Uterus (tissue), 4 donors: ENCODE results near the gene SLC15A4. TPM values are rescaled to one million over a fixed set of nuclear protein-coding genes. Genes with fewer than 3 reads are reported as not detected.

Experiments
- DNase-seq, 2 donors: peaks; one replicate each; pipeline ENCODE4 v3.0.0-alpha.2; 2019 to 2020
- H3K27ac ChIP-seq, 2 donors: fragments of 200-600 bp; sonication (generic); 1 replicate in 1 of 2; 2 replicates in 1 of 2; pipeline ENCODE4 v1.5.1; 2016 to 2018
- H3K27me3 ChIP-seq, 2 donors: fragments of 200-600 bp; sonication (generic); one replicate each; pipeline ENCODE4 v1.5.1; 2018 to 2019; ENCODE audit warnings: control low read depth in 1 of 2
- H3K36me3 ChIP-seq, 2 donors: fragments of 200-600 bp; sonication (generic); one replicate each; pipeline ENCODE4 v1.5.1; 2019; ENCODE audit warnings: control low read depth in 1 of 2
- H3K4me1 ChIP-seq, 2 donors: fragments of 200-600 bp; sonication (generic); one replicate each; pipeline ENCODE4 v1.5.1; 2018 to 2019; ENCODE audit warnings: control low read depth in 1 of 2
- H3K4me3 ChIP-seq, 2 donors: fragments of 200-600 bp; sonication (generic); 1 replicate in 1 of 2; 2 replicates in 1 of 2; pipeline ENCODE4 v1.5.1; 2018 to 2019; ENCODE audit warnings: mild to moderate bottlenecking in 1 of 2
- H3K9me3 ChIP-seq, 2 donors: fragments of 200-600 bp; sonication (generic); one replicate each; pipeline ENCODE4 v1.5.1; 2019; ENCODE audit warnings: control low read depth in 1 of 2
- CTCF ChIP-seq, 4 experiments: fragments of 200-600 bp in 2 of 4; fragments of 450-650 bp in 2 of 4; sonication (generic) in 2 of 4; IDR thresholded peaks; one replicate each; pipeline ENCODE4 v1.5.1; 2016 to 2019; ENCODE audit warnings: antibody characterized with exemption in 4 of 4, mild to moderate bottlenecking in 2 of 4, moderate library complexity in 1 of 4
- POLR2A ChIP-seq, 2 donors: fragments of 450-650 bp; IDR thresholded peaks; one replicate each; pipeline ENCODE4 v1.6.1; 2016; ENCODE audit warnings: antibody characterized with exemption in 2 of 2, mild to moderate bottlenecking in 1 of 2, moderate library complexity in 1 of 2
- intact Hi-C: fragments of 100-400 bp; cut with DNase I; formaldehyde crosslinking; loops from one replicate; pipeline ENCODE4 v1.15.1; 2023; ENCODE audit warnings: low total_unique reads
- total RNA-seq, 4 donors: library from RNA; depleted of rRNA in 3 of 4; stranded (reverse); fragments of >200 nt in 3 of 4; gene quantifications; one replicate each; pipeline versions ENCODE4 v1.1.0 to v1.2.4, GENCODE V29; 2014 to 2023
- donor health status: DM: yes; HTN: yes; CAD: no.

Gene SLC15A4
- total RNA-seq, 4 donors from 2014 or later: 40.9 to 62.8 (median 52.1) TPM

GRCh38 chr12:128820253-128820652 lies 3.5 kb downstream of the SLC15A4 start:
- DNase-seq: no peak
- intact Hi-C loops: no loop called here
- Histone ChIP-seq H3K9me3 (no peaks in the 10 kb centered on the region), H3K4me1 (peaks cover 0 to 27% of the 10 kb centered on the region in 2 donors), H3K36me3 (no peaks in the 10 kb centered on the region), H3K4me3 (no peak overlapping the region), H3K27me3 (no peaks in the 10 kb centered on the region), H3K27ac (no peak overlapping the region)
- TF ChIP-seq CTCF (IDR thresholded peaks at IDR 0.05): no peak

GRCh38 chr12:128819293-128820144 lies 4.2 kb downstream of the SLC15A4 start:
- Histone ChIP-seq H3K27me3 (no peaks in the 10 kb centered on the region), H3K4me3 (no peak overlapping the region), H3K27ac (no peak overlapping the region), H3K4me1 (peaks cover 0 to 22% of the 10 kb centered on the region in 2 donors), H3K9me3 (no peaks in the 10 kb centered on the region), H3K36me3 (no peaks in the 10 kb centered on the region)
- intact Hi-C loops: no loop called here
- DNase-seq: no peak
- no peak for TF ChIP-seq CTCF (IDR thresholded peaks at IDR 0.05)
- TF ChIP-seq POLR2A (IDR thresholded peaks at IDR 0.05): no peak

GRCh38 chr12:128818065-128819022 lies 5.4 kb downstream of the SLC15A4 start:
- Histone ChIP-seq H3K27ac (peak overlapping the region; percentile 39 to 84), H3K4me3 (no peak overlapping the region), H3K27me3 (no peaks in the 10 kb centered on the region), H3K4me1 (peaks cover 0 to 22% of the 10 kb centered on the region in 2 donors), H3K36me3 (no peaks in the 10 kb centered on the region), H3K9me3 (no peaks in the 10 kb centered on the region)
- TF ChIP-seq POLR2A (IDR thresholded peaks at IDR 0.05) (no peak), CTCF (IDR thresholded peaks at IDR 0.05) (no peak)
- no peak for DNase-seq
- intact Hi-C loops: no loop called here

GRCh38 chr12:128817111-128818015 lies 6.4 kb downstream of the SLC15A4 start:
- no peak overlapping the region for H3K4me3 ChIP-seq
- H3K9me3 ChIP-seq: no peaks in the 10 kb centered on the region
- peak overlapping the region; percentile 39 to 84 for H3K27ac ChIP-seq
- peak; percentile 31 to 45 for DNase-seq
- TF ChIP-seq POLR2A (IDR thresholded peaks at IDR 0.05): no peak
- TF ChIP-seq CTCF (IDR thresholded peaks at IDR 0.05): no peak
- no peaks in the 10 kb centered on the region for H3K36me3 ChIP-seq
- peaks cover 0 to 16% of the 10 kb centered on the region in 2 donors for H3K4me1 ChIP-seq
- intact Hi-C loops: no loop called here
- H3K27me3 ChIP-seq: no peaks in the 10 kb centered on the region
